Calu3 (cell line): ENCODE results near the gene ACAD11. TPM values are rescaled to one million over a fixed set of nuclear protein-coding genes. Genes with fewer than 3 reads are reported as not detected.

ENCODE experiments used
- BruUV-seq: library from RNA; stranded (reverse); fragments of 400-500 nt; replicated peaks from 2 replicates; lab custom pipeline; 2021; lab: Mats Ljungman, UMichigan
- CTCF ChIA-PET: fragments of 300-600 bp; sonication (Branson Sonifier 250); formaldehyde crosslinking; loops from one replicate; lab custom pipeline; 2022; ENCODE audit warnings: antibody characterized with exemption; lab: Charles Lee
- DNase-seq: peaks from one replicate; pipeline ENCODE4 v3.0.0; 2022
- H3K27ac Mint-ChIP-seq: one replicate; pipeline ENCODE4 v1.8.0; 2022; ENCODE audit warnings: mixed read lengths; ENCODE audit not compliant: unreplicated experiment
- H3K27me3 Mint-ChIP-seq: one replicate; pipeline ENCODE4 v1.8.0; 2022; ENCODE audit warnings: mixed read lengths; ENCODE audit not compliant: unreplicated experiment
- H3K36me3 Mint-ChIP-seq: one replicate; pipeline ENCODE4 v1.8.0; 2022; ENCODE audit warnings: mild to moderate bottlenecking, moderate library complexity, mixed read lengths; ENCODE audit not compliant: insufficient read depth, unreplicated experiment
- H3K4me1 Mint-ChIP-seq: one replicate; pipeline ENCODE4 v1.8.0; 2022; ENCODE audit warnings: mild to moderate bottlenecking, low read depth, mixed read lengths; ENCODE audit not compliant: unreplicated experiment
- H3K4me3 Mint-ChIP-seq: one replicate; pipeline ENCODE4 v1.8.0; 2022; ENCODE audit warnings: mild to moderate bottlenecking, low read depth, moderate library complexity, mixed read lengths; ENCODE audit not compliant: unreplicated experiment
- H3K9me3 Mint-ChIP-seq: one replicate; pipeline ENCODE4 v1.8.0; 2022; ENCODE audit warnings: low read depth, mixed read lengths; ENCODE audit not compliant: unreplicated experiment
- CTCF ChIP-seq: fragments of 200-600 bp; IDR thresholded peaks from one replicate; pipeline ENCODE4 v1.8.0; 2022; ENCODE audit warnings: antibody characterized with exemption; ENCODE audit not compliant: unreplicated experiment
- intact Hi-C: fragments of 100-400 bp; cut with micrococcal nuclease; formaldehyde crosslinking; loops from one replicate; pipeline ENCODE4 v1.10.0; 2022; ENCODE audit not compliant: unreplicated experiment
- total RNA-seq: library from RNA; stranded (reverse); gene quantifications from 2 replicates; pipeline ENCODE4 v1.2.3, GENCODE V29; 2022

ACAD11 gene
- total RNA-seq, 1 experiment from 2014 or later: 14.6 TPM

GRCh38 chr3:132570016-132570415, 89.6 kb downstream of the ACAD11 start:
- peaks cover 2% of the 10 kb centered on the region for H3K9me3 Mint-ChIP-seq
- intact Hi-C loops: no loop called here
- H3K4me3 Mint-ChIP-seq: no peak overlapping the region
- H3K27ac Mint-ChIP-seq: no peak overlapping the region
- no peaks in the 10 kb centered on the region for H3K27me3 Mint-ChIP-seq
- DNase-seq: no peak
- no TSS peak for BruUV-seq
- no peaks in the 10 kb centered on the region for H3K4me1 Mint-ChIP-seq
- no peaks in the 10 kb centered on the region for H3K36me3 Mint-ChIP-seq
- TF ChIP-seq CTCF: no peak
- CTCF ChIA-PET: interaction anchor here (1.2 kb wide), 1 partner anchor 32 kb away, joined by 3 read pairs; no protein-coding TSS in a partner anchor

- Mint-ChIP-seq H3K36me3 (no peaks in the 10 kb centered on the region), H3K27ac (no peak overlapping the region)
- BruUV-seq: no TSS peak
These were observed 90.0 kb downstream of the ACAD11 start for GRCh38 chr3:132569580-132569979.

GRCh38 chr3:132569153-132569552, 90.5 kb downstream of the ACAD11 start:
- Mint-ChIP-seq H3K4me3 (no peak overlapping the region), H3K9me3 (peaks cover 2% of the 10 kb centered on the region), H3K4me1 (no peaks in the 10 kb centered on the region), H3K27ac (no peak overlapping the region), H3K27me3 (no peaks in the 10 kb centered on the region), H3K36me3 (no peaks in the 10 kb centered on the region)
- TF ChIP-seq CTCF: no peak
- CTCF ChIA-PET: interaction anchor here (0.6 kb wide), 1 partner anchor 19 kb away, joined by 3 read pairs; no protein-coding TSS in a partner anchor
- BruUV-seq: no TSS peak
- intact Hi-C loops: no loop called here
- DNase-seq: no peak

More at GRCh38 chr3:132569580-132569979, 90.0 kb downstream of the ACAD11 start:
- CTCF ChIA-PET: interaction anchor here (1.2 kb wide), 1 partner anchor 32 kb away, joined by 3 read pairs; no protein-coding TSS in a partner anchor
- H3K27me3 Mint-ChIP-seq: no peaks in the 10 kb centered on the region
- peaks cover 2% of the 10 kb centered on the region for H3K9me3 Mint-ChIP-seq
- intact Hi-C loops: no loop called here
- DNase-seq: no peak
- TF ChIP-seq CTCF: no peak
- H3K4me3 Mint-ChIP-seq: no peak overlapping the region
- no peaks in the 10 kb centered on the region for H3K4me1 Mint-ChIP-seq

GRCh38 chr3:132568422-132568821, 91.2 kb downstream of the ACAD11 start:
- CTCF ChIA-PET: interaction anchor here (0.6 kb wide), 1 partner anchor 19 kb away, joined by 3 read pairs; no protein-coding TSS in a partner anchor
- Mint-ChIP-seq H3K27me3 (no peaks in the 10 kb centered on the region), H3K36me3 (no peaks in the 10 kb centered on the region), H3K27ac (no peak overlapping the region), H3K9me3 (peaks cover 2% of the 10 kb centered on the region), H3K4me1 (no peaks in the 10 kb centered on the region), H3K4me3 (no peak overlapping the region)
- no TSS peak for BruUV-seq
- intact Hi-C loops: no loop called here
- no peak for DNase-seq
- TF ChIP-seq CTCF: no peak
